ENCODE measurements around the gene CLEC10A.

GRCh38 chr17:7109461-7110322 is 29.6 kb upstream of the CLEC10A start:
- TF ChIP-seq CTCF (IDR thresholded peaks at IDR 0.05; ENCODE audit: low read length) (no peak), EZH2phosphoT487 (IDR thresholded peaks at IDR 0.05; ENCODE audit: low read length) (no peak)
